HepG2 (cell line): ENCODE measurements around the gene GPLD1. TPM values are rescaled to one million over a fixed set of nuclear protein-coding genes. Genes with fewer than 3 reads are reported as not detected.

Experiments
- CAMTA2 ChIP-seq: sonication (generic); formaldehyde crosslinking; IDR thresholded peaks from 2 replicates; pipeline ENCODE4 v1.4.0; 2020; ENCODE audit warnings: mild to moderate bottlenecking, missing genetic modification reagents, borderline replicate concordance
- CREB1 ChIP-seq, 2 experiments: fragments of 450-650 bp in 1 of 2; IDR thresholded peaks; 2 replicates each; pipeline ENCODE4 v1.6.1; 2016 to 2017; ENCODE audit warnings: control low read depth in 1 of 2, mild to moderate bottlenecking in 1 of 2, missing compliant biosample characterization in 1 of 2, missing genetic modification characterization in 1 of 2
- HMGA1 ChIP-seq: sonication (generic); formaldehyde crosslinking; conservative IDR thresholded peaks from 2 replicates; pipeline ENCODE4 v1.4.0; 2020; ENCODE audit warnings: missing genetic modification reagents
- HNRNPH1 ChIP-seq: fragments of 200-400 bp; formaldehyde crosslinking; optimal IDR thresholded peaks from 2 replicates; pipeline ENCODE3; 2017; ENCODE audit warnings: mild to moderate bottlenecking, low read depth, low read length
- HOXA7 ChIP-seq: sonication (generic); formaldehyde crosslinking; IDR thresholded peaks from 2 replicates; pipeline ENCODE4 v1.8.1; 2022; ENCODE audit warnings: mild to moderate bottlenecking, missing genetic modification reagents, moderate library complexity
- MAFK ChIP-seq, 2 experiments: IDR thresholded peaks in 1 of 2; conservative IDR thresholded peaks in 1 of 2; 2 replicates each; pipeline ENCODE4 v1.6.1; 2011; ENCODE audit warnings: improper control_type of control experiment in 2 of 2, low read length in 2 of 2
- MAX ChIP-seq: IDR thresholded peaks from 2 replicates; pipeline ENCODE4 v1.6.1; 2012; ENCODE audit warnings: inconsistent platforms
- MIER2 ChIP-seq: IDR thresholded peaks from 2 replicates; pipeline ENCODE4 v1.6.1; 2016; ENCODE audit warnings: missing biosample characterization, missing genetic modification reagents
- NAIF1 ChIP-seq: sonication (generic); formaldehyde crosslinking; IDR thresholded peaks from 2 replicates; pipeline ENCODE4 v1.5.0; 2020; ENCODE audit warnings: mild to moderate bottlenecking, missing genetic modification reagents, borderline replicate concordance
- NFYB ChIP-seq: sonication (generic); formaldehyde crosslinking; IDR thresholded peaks from 2 replicates; pipeline ENCODE4 v1.4.0; 2020; ENCODE audit warnings: missing genetic modification reagents
- PRDM15 ChIP-seq: sonication (generic); formaldehyde crosslinking; IDR thresholded peaks from 2 replicates; pipeline ENCODE4 v1.4.0; 2020; ENCODE audit warnings: missing genetic modification reagents
- REL ChIP-seq: sonication (generic); formaldehyde crosslinking; conservative IDR thresholded peaks from 2 replicates; pipeline ENCODE4 v1.8.0; 2022; ENCODE audit warnings: mild to moderate bottlenecking, missing genetic modification reagents, moderate library complexity
- ZC3H13 ChIP-seq: sonication (generic); formaldehyde crosslinking; IDR thresholded peaks from 2 replicates; pipeline ENCODE4 v1.8.1; 2023; ENCODE audit warnings: mild to moderate bottlenecking, missing genetic modification reagents, moderate library complexity
- ZNF207 ChIP-seq: fragments of 450-650 bp; IDR thresholded peaks from 2 replicates; pipeline ENCODE4 v1.6.1; 2016; ENCODE audit warnings: antibody characterized with exemption, borderline replicate concordance
- ZNF367 ChIP-seq: sonication (generic); formaldehyde crosslinking; IDR thresholded peaks from 2 replicates; pipeline ENCODE4 v1.4.0; 2020; ENCODE audit warnings: missing genetic modification reagents, borderline replicate concordance
- ZNF460 ChIP-seq: sonication (generic); formaldehyde crosslinking; IDR thresholded peaks from 2 replicates; pipeline ENCODE4 v1.5.1; 2020; ENCODE audit warnings: missing genetic modification reagents, mild to moderate bottlenecking, borderline replicate concordance
- ZNF510 ChIP-seq: sonication (generic); formaldehyde crosslinking; IDR thresholded peaks from 2 replicates; pipeline ENCODE4 v1.4.0; 2020; ENCODE audit warnings: low read depth, mild to moderate bottlenecking, missing genetic modification reagents
- ZNF543 ChIP-seq: sonication (generic); formaldehyde crosslinking; IDR thresholded peaks from 2 replicates; pipeline ENCODE4 v1.4.0; 2020; ENCODE audit warnings: mild to moderate bottlenecking, missing genetic modification reagents
- ZNF563 ChIP-seq: sonication (generic); formaldehyde crosslinking; IDR thresholded peaks from 2 replicates; pipeline ENCODE4 v1.8.0; 2022; ENCODE audit warnings: mild to moderate bottlenecking, moderate library complexity, missing genetic modification reagents
- ZNF670 ChIP-seq: sonication (generic); formaldehyde crosslinking; IDR thresholded peaks from 2 replicates; pipeline ENCODE4 v1.8.0; 2022; ENCODE audit warnings: mild to moderate bottlenecking, missing genetic modification reagents, borderline replicate concordance
- ZNF761 ChIP-seq: sonication (generic); formaldehyde crosslinking; conservative IDR thresholded peaks from 2 replicates; pipeline ENCODE4 v1.4.0; 2020; ENCODE audit warnings: mild to moderate bottlenecking, missing genetic modification reagents
- ZNF773 ChIP-seq: sonication (generic); formaldehyde crosslinking; IDR thresholded peaks from 2 replicates; pipeline ENCODE4 v1.4.0; 2020; ENCODE audit warnings: missing genetic modification reagents, borderline replicate concordance
- polyA plus RNA-seq, 8 experiments: library from polyadenylated mRNA; depleted of rRNA in 3 of 8; stranded (reverse) in 7 of 8; unstranded in 1 of 8; fragments of >200 nt; fragmentation: Illumina TruSeq in 4 of 8; extraction: Trizol in 4 of 8; gene quantifications; 2 replicates each; pipeline versions ENCODE4 v1.2.1 to v1.2.3, GENCODE V29; 2011 to 2016; ENCODE audit warnings: low read depth in 4 of 8, missing spikeins in 1 of 8, mixed read lengths in 1 of 8; ENCODE audit not compliant: insufficient read depth in 1 of 8
- total RNA-seq, 5 experiments: library from RNA; depleted of rRNA; stranded (reverse); fragments of >200 nt; fragmentation: Illumina TruSeq; extraction: Trizol; gene quantifications; 2 replicates each; pipeline ENCODE4 v1.2.3, GENCODE V29; 2016; ENCODE audit warnings: low read depth in 1 of 5
- TF ChIP-seq, protein P1 (sequence below): sonication (generic); formaldehyde crosslinking; IDR thresholded peaks from 2 replicates; pipeline ENCODE4 v1.5.0; 2020; ENCODE audit warnings: missing genetic modification reagents

The GPLD1 gene
- total and polyA plus RNA-seq, 2 of the 13 experiments (the other 11 are each of a cell fraction or from before 2014, with no cell fraction given) = 6.2 to 7.6 TPM

GRCh38 chr6:24494821-24495795 is 5.7 kb upstream of the GPLD1 start, which contains the start of gene ALDH5A1 (continued):
- TF ChIP-seq CREB1 (IDR thresholded peaks at IDR 0.05) = no peak
- no peak for TF ChIP-seq CREB1 (CRISPR knock-in tag; IDR thresholded peaks at IDR 0.05)
- no peak for TF ChIP-seq MAFK (conservative IDR thresholded peaks at IDR 0.05 in 1 of 2, IDR thresholded peaks at IDR 0.05 in 1 of 2; ENCODE audit: low read length in 2 of 2)
- peak; percentile 88 for TF ChIP-seq ZNF761 (CRISPR knock-in tag)
- TF ChIP-seq CAMTA2 = peak; percentile 12; the same call in 1 of the 2 replicates
- peak; percentile 85 for TF ChIP-seq MAX
- TF ChIP-seq HNRNPH1 = no peak
- TF ChIP-seq ZNF563 (CRISPR knock-in tag) = peak; percentile 81; the same call in 1 of the 2 replicates
- no peak for TF ChIP-seq NFYB (CRISPR knock-in tag)
- TF ChIP-seq HOXA7 (CRISPR knock-in tag) = no peak
- TF ChIP-seq HMGA1 = no peak
- no peak for TF ChIP-seq ZNF510 (CRISPR knock-in tag)
- peak; percentile 30 for TF ChIP-seq PRDM15
- TF ChIP-seq, protein P1, sequence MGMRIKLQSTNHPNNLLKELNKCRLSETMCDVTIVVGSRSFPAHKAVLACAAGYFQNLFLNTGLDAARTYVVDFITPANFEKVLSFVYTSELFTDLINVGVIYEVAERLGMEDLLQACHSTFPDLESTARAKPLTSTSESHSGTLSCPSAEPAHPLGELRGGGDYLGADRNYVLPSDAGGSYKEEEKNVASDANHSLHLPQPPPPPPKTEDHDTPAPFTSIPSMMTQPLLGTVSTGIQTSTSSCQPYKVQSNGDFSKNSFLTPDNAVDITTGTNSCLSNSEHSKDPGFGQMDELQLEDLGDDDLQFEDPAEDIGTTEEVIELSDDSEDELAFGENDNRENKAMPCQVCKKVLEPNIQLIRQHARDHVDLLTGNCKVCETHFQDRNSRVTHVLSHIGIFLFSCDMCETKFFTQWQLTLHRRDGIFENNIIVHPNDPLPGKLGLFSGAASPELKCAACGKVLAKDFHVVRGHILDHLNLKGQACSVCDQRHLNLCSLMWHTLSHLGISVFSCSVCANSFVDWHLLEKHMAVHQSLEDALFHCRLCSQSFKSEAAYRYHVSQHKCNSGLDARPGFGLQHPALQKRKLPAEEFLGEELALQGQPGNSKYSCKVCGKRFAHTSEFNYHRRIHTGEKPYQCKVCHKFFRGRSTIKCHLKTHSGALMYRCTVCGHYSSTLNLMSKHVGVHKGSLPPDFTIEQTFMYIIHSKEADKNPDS (CRISPR knock-in tag) = no peak
- peak; percentile 50; the same call in 1 of the 2 replicates for TF ChIP-seq ZNF773
- TF ChIP-seq ZNF543 (CRISPR knock-in tag) = peak; percentile 88; the same call in 1 of the 2 replicates
- TF ChIP-seq NAIF1 = no peak
- peak; percentile 47; the same call in 1 of the 2 replicates for TF ChIP-seq ZNF367 (CRISPR knock-in tag)
- TF ChIP-seq ZC3H13 (CRISPR knock-in tag) = peak; percentile 59; the same call in 1 of the 2 replicates
- TF ChIP-seq ZNF670 (CRISPR knock-in tag) = peak; percentile 27; the same call in 1 of the 2 replicates
- TF ChIP-seq REL (CRISPR knock-in tag) = no peak
- no peak; the same call in 1 of the 2 replicates for TF ChIP-seq ZNF460 (CRISPR knock-in tag)
- no peak for TF ChIP-seq ZNF207
- TF ChIP-seq MIER2 (CRISPR knock-in tag) = 0 out of 2 replicates have a peak, but pooled peaks have one; percentile 21
